GM19463 (cell line): Measurements from ENCODE around the gene SYT14.
"Not testable (repeated sequence)": the region's sequence is repeated elsewhere in the genome, so short reads cannot be mapped to it uniquely, and the experiment has no call there.

Experiments
- ATAC-seq: cut with Tn5 transposase; IDR thresholded peaks from one replicate; pipeline ENCODE4 v1.9.1; 2021; ENCODE audit warnings: mild to moderate bottlenecking, moderate library complexity; ENCODE audit not compliant: unreplicated experiment

SYT14 gene

DNA sequence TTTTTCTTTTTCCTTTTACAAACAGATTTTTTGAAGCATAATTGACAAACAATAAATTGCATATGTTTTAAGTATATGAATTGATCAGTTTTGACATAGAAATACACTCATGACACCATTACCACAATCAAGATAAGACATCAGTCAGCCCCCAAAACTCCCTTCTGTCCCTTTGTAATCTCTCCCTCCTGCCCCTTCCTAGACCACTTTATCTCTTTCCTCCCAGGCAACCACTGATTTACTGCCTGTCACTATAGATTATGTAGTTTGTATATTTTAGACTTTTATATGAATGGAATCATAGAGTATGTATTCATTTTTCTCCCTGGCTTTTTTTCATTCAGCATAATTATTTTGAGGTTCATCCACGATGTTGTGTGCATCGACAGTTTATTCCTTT lies 6.9 kb upstream of the SYT14 start:
- no peak for ATAC-seq

DNA sequence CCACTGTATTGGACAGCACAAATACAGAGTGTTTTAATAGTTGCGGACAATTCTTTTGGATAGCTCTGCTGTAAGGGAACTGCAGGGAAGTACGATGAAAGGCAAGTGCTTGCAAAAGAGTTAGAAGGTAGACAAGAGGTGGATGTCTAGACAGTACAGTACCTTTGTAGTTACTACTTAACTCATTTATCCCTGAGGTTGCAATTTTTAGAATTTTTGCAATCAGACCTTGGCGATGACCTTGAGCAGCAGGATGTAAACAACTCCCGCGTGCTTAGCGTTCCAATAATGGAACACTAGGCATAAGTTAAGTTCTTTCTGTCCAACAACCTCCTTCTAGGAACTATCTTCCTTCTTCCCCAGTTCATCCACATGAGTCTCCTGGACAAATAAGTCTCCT lies 1.9 kb upstream of the SYT14 start:
- no peak for ATAC-seq

DNA sequence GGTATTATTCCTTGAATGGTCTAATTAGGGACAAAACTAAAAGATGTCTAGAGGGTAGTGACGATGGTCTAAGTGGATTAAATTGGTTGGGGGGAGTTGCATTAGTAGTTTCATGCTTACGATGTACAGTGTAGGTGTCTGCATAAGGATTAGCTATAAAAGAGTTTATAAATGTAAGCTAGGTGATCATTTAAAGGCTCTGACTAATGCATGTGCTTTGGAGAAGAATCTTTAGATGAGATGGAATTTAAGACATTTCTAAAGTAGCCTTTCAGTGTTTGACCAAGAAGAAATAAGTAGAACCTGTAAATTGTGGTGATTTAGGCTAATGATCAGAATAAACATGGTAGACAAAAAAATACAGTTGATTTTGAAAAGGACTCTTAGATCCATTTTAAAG lies 7.4 kb downstream of the SYT14 start:
- ATAC-seq = no peak

DNA sequence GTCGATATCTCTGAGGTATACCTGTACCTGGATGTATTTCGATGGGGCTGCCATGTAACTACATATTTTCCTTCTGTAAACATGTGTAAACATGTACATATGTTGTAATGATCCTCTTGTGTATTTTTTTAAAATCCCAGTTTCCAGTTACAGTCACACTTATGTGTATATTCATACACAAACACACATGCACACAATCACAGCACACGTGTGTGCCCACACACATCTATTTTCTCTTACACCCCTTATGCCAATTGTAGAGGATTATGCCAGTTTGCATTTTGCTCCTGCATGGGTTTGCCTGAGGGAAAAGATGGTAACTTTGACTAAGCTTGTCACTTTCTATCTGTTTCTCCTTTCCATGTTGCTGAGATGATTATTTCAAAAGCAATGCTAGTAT lies 10.1 kb downstream of the SYT14 start:
- no peak for ATAC-seq

DNA sequence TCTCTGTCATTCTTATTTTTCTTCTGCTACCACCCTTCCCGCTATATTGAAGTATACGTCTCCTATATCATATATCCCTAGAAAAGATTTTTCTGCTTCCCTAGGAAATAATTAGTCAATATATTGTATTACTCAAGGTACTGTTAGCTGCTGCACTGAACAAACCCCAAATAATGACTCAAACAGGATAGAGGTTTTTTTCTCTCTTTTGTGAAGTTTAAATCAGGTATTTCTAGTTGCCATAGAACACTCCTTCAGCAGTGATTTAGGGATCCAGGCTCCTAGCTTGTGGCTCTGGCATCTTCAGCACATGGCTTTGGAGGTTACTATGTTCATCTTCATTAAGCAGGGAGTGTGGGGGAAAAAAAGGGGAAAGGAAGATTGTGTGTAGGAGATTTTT lies 18.1 kb downstream of the SYT14 start:
- ATAC-seq = no peak

DNA sequence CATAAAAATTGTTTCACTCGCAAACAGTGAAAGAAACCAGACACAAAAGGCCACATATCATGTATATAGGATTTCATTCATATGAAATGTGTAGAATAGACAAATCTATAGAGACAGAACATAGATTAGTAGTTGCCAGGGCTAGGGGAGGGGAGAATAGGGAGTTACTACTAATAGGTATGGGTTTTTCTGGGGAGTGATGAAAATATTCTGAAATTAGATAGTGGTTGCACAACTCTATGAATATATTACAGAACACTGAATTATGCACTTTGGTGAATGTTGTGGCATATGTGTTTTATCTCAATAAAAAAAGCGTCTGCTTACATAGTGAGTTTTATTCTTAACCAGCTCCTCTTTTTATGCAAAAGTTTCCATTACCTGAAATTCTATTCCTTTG lies 21.6 kb downstream of the SYT14 start:
- ATAC-seq = no peak

DNA sequence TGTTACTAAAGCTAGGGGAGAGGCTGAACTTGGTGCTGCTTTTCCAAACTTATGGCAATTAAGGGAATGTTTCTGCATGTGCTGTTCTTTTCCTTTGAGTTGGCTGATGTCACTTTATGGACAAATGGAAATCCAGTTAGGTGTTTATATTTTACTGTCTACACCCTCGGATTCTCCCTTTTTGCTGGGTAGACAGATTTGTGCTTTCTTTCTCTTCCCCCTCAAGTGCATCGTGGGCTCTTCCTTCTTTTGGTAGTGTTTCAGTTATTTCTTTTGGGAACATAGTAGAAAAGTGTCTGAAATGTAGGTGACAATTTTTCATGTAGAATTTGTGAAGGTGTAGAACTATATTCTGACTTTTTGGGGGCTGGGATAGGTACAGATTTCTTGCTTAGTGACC lies 22.9 kb downstream of the SYT14 start:
- ATAC-seq = no peak

DNA sequence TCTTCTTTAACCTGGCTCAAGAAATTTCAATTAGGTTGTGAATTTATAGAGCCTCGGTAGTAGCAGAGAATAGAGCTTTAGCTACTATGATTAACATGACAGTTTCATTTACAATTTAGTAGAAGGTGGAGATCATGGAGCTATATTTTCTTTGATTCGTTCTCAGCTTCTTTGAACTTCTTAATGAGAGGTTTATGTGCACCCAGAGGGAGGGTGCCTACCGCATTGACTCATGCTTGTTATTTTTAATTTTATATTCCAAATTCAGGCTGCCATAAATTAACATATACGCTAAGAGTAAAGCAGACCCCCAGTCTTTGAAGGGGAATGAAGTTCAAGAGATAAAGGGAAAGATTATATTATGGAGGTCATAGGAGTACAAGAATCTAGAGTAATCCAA lies 24.4 kb downstream of the SYT14 start:
- no peak for ATAC-seq

DNA sequence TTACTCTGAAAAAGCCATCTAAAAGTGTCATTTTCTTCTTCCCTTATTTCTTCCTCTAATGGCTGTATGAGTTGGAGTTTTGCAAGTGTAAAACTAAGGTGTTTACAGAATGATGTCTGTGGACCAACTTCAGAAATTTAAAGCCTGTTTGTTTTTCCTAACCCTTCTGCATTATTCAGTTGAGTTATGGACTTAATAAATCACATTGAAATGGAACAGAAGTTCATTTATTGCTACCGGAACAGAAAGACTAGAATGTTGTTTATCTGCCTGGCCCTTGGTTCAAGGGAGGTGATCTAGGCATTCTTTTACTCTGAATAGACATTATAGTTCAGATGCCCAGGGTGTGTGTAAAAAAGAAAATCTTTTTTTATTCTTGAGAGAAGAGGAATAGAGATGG lies 24.8 kb downstream of the SYT14 start:
- no peak for ATAC-seq

DNA sequence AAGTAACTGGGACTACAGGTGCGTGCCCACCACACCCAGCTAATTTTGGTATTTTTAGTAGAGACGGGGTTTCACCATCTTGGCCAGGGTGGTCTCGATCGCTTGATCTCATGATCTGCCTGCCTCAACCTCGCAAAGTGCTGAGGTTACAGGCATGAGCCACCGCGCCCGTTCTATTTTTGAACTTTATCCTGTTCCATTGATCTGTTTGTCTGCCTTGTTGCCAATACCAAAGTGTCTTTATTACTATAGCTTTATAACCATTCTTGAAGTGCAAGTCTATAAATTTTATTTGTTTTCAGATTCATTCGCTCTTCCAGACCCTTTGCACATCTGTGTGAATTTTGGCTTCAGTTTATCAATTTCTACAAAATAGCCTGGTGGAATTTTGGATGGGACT lies 28.0 kb downstream of the SYT14 start:
- no peak for ATAC-seq

DNA sequence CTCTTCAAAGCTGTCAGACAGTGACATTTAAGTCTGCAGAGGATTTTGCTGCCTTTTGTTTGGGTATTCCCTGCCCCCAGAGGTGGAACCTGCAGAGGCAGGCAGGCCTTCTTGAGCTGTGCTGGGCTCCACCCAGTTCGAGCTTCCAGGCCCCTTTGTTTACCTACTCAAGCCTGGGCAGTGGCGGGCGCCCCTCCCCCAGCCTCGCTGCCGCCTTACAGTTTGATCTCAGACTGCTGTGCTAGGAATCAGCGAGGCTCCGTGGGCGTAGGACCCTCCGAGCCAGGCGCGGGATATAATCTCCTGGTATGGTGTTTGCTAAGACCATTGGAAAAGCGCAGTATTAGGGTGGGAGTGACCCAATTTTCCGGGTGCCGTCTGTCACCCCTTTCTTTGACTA lies 40.7 kb downstream of the SYT14 start:
- not testable (repeated sequence) for ATAC-seq

DNA sequence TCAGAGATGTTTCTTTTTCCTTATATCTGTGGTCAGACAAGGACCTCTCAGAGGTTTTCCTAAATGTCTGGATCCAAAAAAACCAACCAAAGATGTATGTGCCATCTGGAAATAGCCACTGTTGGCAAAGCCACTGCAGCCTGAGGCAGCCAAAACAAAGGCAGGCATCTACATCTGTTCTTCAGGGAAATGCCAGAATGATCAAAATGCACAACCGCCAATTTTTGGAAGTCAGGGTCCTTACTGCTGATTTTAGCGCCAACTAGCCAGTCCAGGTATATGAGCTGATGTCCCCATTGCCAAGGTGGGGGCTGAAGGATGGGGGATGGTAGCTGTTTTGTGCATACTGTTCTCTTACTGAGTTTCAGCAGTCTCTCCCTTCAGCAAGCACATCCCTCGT lies 45.9 kb downstream of the SYT14 start:
- no peak for ATAC-seq

DNA sequence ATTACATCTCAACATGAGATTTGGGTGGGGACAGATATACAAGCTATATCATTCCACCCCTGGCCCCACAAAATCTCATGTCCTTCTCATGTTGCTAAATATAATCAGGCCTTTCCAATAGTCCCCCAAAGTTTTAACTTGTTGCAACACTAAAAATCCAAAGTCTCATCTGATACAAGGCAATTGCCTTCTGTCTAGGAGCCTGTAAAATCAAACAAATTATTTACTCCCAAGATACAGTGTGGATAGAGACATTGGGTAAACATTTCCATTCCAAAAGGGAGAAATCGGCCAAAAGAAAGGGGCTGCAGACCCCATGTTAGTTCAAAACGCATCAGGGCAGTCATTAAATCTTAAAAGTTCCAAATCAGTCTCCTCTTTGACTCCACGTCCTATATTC lies 47.0 kb downstream of the SYT14 start:
- ATAC-seq = no peak

DNA sequence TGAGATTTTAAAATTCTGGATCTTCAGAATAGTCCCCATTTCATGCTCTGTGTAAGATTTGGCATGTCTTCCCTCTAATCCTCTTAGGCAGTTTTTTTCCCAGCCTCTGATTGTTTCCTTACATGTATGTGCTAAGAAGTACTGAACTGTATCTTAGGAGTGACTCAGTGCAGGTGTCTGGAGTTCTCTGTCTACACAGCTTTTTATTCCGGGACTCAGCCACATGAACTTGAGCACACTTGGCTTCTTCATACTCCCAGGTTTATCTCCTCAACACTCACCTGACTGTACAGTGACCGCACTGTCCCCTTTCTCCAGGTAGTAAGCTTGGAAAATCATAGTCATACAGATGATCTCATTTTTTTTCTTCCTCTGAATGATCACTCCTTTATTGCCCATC lies 50.7 kb downstream of the SYT14 start:
- no peak for ATAC-seq

DNA sequence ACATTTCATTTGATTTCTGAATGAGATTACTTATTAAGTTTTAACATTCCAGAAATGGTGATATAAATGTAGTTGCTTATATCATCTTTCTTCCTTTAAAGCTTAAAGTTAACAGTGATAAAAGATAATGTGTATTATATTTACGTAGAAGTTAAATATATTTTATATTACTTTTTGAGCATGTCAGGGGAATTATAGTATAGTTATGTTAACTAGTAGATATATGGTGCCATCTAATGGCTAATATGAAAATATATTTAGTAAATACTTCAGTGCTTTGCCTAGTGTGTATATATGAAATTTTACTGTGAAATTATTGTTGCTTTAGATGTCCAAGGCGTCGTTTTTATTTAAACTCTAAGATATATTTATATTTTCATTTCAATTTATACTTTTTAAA lies 51.5 kb downstream of the SYT14 start:
- no peak for ATAC-seq

DNA sequence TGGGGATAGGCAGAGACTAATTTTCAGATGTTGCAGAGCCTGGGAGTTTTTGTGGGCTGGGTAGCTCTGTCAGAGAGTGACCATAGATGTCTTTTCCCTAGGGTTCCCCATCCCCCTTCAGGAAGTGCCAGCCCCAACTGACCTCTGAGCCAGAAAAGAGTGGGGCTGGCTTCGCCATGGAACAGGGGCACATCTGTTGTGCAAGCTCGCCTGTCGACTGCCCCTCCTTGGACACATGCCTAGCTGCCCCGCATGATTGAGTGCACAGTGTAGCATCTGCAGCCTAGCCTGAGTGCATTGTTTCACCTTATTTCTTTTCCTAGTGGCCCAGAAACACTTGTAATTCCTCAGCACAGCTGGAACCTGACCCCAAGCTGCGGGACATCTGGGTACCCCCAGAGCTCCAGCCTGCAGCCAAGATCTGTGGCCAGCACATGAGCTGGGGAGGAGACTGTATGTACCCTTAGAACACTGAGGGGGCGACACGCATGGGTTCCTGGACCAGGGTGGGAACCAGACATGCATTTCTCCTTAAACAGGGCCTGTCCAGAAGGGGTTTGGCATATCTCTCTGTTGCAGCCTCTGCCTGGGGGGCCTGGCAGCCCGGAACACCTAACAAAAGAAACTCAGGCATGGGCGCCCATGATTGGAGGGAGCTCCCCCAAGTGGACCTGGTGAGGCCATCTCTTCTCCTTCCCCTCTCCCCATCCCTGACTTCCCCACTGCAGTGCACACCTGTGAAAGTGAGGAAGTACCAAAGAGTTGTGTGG lies 55.2 kb downstream of the SYT14 start:
- no peak for ATAC-seq

DNA sequence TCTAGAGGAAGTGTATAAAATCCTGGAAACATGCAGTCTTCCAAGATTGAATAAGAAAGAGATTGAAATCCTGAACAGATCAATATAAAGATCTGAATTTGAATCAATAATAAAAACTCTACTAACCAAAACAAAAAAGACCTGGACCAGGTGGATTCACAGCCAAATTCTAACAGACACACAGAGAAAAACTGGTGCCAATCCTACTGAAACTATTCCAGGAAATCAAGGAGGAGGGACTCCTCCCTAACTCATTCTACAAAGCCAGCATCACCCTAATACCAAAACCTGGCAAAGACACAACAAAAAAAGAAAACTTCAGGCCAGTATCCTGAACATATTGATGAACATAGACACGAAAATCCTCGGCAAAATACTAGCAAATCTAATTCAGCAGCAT lies 58.3 kb downstream of the SYT14 start:
- ATAC-seq = no peak

DNA sequence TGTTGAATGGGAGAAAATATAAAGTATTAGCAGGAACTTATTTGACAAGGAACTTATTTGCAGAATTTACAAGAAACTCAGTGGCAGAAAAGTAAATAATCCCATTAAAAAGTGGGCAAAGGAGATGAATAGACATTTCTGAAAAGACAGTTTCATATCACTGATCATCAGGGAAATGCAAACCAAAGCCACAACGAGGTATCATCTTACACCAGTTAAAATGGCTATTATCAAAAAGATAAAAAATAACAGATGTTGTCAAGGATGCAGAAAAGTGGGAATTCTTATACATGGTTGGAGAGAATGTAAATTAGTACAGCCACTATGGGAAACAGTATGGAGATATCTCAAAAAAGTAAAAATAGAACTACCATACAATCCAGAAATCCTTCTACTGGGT lies 61.0 kb downstream of the SYT14 start:
- no peak for ATAC-seq

DNA sequence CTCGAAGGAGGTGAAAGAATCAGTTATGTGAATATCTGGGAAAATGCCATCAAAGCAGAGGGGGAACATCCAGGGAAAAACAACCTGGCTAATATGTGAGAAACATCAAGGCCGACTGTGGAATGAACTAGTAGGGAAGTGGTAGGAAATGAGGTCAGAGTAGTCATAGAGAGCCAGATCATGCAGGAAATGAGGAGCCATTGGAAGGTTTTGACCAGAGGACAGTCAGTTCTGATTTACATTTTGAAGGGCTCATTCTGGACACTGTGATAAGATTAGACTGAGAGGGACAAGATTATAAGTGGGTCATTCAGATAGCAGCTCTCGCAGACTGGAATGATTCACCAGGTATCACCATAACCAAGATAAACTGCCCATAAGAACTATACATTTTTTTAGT lies 63.7 kb downstream of the SYT14 start:
- ATAC-seq = no peak

DNA sequence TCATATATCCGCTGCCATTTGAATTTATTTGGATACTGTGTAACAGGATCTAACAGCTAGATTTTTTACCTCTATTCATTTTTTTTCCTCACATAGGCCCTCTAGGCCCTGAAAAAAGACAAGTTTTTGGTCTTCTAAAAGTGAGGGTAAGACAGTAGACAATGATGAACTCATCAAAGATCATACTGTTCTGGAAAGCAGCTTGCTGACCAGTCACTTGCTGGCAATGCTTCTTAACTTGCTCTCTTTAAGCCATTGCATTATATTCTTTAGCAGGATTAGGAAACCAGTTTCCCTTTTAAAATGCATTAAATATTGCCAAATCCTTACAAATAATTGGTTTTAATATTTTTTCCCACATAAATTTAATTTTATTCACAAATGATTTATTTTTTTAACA lies 65.5 kb downstream of the SYT14 start:
- ATAC-seq = no peak

DNA sequence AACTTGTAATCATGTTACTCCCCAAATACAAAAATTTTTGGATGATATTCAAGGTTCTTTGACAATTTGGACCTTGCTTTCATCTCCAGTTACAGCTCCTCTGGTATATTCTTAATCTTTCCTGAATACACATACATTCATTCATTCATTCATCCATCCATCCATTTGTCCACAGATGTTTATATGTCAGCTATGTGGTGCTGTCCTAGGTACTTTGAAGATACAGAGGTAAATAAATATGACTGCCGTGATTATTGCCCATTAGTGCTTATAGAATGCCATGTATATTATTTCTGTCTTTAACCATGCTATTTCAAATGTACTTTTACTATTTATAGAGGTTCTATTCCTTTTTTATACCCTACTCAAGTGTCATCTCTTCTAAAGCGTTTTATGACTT lies 72.1 kb downstream of the SYT14 start:
- ATAC-seq = no peak

DNA sequence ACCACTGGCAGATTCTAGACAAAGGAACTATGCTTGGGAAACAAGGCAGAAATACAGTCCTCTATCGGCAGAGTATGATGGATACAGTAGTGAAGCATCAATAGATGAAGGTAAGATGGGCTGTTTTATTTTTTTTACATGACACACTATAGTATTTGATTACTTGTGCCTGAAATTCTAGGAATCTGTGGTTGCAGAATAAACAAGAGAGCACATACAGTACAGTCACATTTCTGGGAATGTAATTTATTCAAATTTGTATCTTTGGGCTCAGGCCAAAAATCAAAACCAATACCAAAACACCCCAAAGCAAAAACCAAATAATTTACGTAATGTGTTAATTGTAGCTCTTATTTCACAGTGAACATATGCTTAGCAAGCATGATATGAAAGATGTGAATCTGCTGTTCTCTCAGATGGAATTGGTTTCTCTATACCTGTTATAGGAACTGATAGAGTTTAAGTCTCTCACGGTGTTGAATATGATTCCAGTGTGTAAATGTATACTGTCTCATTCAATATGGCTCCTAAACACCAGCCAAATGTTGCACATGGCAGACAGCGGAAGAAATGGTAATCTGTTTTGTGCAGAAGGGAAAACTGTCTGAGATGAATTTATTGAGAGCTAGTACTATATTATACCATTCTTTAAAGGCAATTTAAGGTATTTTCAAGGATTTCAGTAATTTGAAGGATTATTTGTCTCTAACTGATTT lies 83.3 kb downstream of the SYT14 start:
- no peak for ATAC-seq

DNA sequence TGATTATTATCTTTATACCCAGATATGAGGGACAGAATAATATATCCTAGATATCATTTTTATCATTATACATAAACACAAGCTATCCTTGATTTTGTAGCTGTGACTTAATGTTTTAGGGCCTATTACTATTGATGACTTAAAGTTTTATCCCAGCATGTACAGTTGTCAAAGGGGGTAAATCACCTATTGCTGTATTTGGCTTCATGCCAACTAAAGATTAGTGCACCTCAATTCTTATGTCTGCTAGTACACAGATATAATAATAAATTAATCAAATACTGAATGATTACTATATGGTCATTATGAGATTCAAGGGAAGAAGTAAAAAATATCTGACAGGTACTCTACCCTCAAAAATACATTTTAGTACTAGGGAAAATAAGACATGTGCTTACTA lies 84.0 kb downstream of the SYT14 start:
- no peak for ATAC-seq
